ENCODE results near the gene TRAK2. TPM values are rescaled to one million over a fixed set of nuclear protein-coding genes. Genes with fewer than 3 reads are reported as not detected.

Gene TRAK2
- total and polyA plus RNA-seq, 2 experiments from 2014 or later = 6.7 to 17.0 TPM

DNA sequence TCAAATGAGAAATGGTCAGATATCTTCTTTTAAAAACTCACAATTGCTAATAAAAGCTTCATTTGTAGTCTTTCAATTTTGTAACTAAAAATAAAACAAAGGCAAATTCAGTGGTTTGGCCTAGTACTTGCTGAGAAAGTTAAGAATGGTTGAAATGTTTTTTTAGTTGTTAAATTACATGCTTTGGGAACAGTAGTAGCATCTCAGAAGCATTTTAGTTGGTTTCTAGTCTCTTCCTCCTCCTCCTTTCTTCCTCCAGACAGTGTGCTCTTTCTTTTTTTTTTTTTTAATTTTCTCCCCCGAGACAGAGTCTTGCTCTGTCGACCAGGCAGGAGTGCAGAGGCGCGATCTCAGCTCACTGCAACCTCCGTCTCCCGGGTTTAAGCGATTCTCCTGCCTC, 9.8 kb downstream of the TRAK2 start:
- H3K4me3 Mint-ChIP-seq = no peak overlapping the region
- no peak overlapping the region for H3K27ac Mint-ChIP-seq
- Histone ChIP-seq H4K20me1 (replicated peaks; ENCODE audit: insufficient read depth) (peaks cover 6% of the 10 kb centered on the region), H3K79me2 (replicated peaks; ENCODE audit: insufficient read depth) (peaks cover 21% of the 10 kb centered on the region), H3K4me2 (no peak overlapping the region), H3K27ac (ENCODE audit: low read depth) (no peak overlapping the region), H3F3A (replicated peaks; ENCODE audit: low read depth) (no peaks in the 10 kb centered on the region), H3K27me3 (ENCODE audit: insufficient read depth) (no peaks in the 10 kb centered on the region), H2AFZ (no peak overlapping the region), H3K36me3 (ENCODE audit: insufficient read depth) (no peaks in the 10 kb centered on the region), H3K4me1 (ENCODE audit: insufficient read depth) (no peaks in the 10 kb centered on the region), H3K9me2 (ENCODE audit: insufficient read depth) (no peaks in the 10 kb centered on the region), H3K4me3 (no peak overlapping the region)
- ATAC-seq (no peak), DNase-seq (ENCODE audit: low spot score) (no peak)
- H3K27me3 Mint-ChIP-seq (ENCODE audit: insufficient read depth, low read depth, poor library complexity) = no peaks in the 10 kb centered on the region
- H3K36me3 Mint-ChIP-seq (ENCODE audit: low read depth) = no peaks in the 10 kb centered on the region; the same call in 2 of the 3 replicates
- peaks cover 10% of the 10 kb centered on the region for H3K4me1 Mint-ChIP-seq
- no peaks in the 10 kb centered on the region for H3K9me3 Mint-ChIP-seq
- TF ChIP-seq ZNF114 (CRISPR knock-in tag; IDR thresholded peaks at IDR 0.05) = no peak
- no peak for TF ChIP-seq CREB1 (CRISPR knock-in tag; IDR thresholded peaks at IDR 0.05; ENCODE audit: low read depth)
- no peak for TF ChIP-seq EZH2 (IDR thresholded peaks at IDR 0.05; ENCODE audit: low read depth, unreplicated experiment)
- TF ChIP-seq, protein P1, sequence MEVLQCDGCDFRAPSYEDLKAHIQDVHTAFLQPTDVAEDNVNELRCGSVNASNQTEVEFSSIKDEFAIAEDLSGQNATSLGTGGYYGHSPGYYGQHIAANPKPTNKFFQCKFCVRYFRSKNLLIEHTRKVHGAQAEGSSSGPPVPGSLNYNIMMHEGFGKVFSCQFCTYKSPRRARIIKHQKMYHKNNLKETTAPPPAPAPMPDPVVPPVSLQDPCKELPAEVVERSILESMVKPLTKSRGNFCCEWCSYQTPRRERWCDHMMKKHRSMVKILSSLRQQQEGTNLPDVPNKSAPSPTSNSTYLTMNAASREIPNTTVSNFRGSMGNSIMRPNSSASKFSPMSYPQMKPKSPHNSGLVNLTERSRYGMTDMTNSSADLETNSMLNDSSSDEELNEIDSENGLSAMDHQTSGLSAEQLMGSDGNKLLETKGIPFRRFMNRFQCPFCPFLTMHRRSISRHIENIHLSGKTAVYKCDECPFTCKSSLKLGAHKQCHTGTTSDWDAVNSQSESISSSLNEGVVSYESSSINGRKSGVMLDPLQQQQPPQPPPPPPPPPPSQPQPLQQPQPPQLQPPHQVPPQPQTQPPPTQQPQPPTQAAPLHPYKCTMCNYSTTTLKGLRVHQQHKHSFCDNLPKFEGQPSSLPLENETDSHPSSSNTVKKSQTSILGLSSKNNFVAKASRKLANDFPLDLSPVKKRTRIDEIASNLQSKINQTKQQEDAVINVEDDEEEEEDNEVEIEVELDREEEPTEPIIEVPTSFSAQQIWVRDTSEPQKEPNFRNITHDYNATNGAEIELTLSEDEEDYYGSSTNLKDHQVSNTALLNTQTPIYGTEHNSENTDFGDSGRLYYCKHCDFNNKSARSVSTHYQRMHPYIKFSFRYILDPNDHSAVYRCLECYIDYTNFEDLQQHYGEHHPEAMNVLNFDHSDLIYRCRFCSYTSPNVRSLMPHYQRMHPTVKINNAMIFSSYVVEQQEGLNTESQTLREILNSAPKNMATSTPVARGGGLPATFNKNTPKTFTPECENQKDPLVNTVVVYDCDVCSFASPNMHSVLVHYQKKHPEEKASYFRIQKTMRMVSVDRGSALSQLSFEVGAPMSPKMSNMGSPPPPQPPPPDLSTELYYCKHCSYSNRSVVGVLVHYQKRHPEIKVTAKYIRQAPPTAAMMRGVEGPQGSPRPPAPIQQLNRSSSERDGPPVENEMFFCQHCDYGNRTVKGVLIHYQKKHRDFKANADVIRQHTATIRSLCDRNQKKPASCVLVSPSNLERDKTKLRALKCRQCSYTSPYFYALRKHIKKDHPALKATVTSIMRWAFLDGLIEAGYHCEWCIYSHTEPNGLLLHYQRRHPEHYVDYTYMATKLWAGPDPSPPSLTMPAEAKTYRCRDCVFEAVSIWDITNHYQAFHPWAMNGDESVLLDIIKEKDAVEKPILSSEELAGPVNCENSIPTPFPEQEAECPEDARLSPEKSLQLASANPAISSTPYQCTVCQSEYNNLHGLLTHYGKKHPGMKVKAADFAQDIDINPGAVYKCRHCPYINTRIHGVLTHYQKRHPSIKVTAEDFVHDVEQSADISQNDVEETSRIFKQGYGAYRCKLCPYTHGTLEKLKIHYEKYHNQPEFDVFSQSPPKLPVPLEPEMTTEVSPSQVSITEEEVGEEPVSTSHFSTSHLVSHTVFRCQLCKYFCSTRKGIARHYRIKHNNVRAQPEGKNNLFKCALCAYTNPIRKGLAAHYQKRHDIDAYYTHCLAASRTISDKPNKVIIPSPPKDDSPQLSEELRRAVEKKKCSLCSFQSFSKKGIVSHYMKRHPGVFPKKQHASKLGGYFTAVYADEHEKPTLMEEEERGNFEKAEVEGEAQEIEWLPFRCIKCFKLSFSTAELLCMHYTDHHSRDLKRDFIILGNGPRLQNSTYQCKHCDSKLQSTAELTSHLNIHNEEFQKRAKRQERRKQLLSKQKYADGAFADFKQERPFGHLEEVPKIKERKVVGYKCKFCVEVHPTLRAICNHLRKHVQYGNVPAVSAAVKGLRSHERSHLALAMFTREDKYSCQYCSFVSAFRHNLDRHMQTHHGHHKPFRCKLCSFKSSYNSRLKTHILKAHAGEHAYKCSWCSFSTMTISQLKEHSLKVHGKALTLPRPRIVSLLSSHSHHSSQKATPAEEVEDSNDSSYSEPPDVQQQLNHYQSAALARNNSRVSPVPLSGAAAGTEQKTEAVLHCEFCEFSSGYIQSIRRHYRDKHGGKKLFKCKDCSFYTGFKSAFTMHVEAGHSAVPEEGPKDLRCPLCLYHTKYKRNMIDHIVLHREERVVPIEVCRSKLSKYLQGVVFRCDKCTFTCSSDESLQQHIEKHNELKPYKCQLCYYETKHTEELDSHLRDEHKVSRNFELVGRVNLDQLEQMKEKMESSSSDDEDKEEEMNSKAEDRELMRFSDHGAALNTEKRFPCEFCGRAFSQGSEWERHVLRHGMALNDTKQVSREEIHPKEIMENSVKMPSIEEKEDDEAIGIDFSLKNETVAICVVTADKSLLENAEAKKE (CRISPR knock-in tag; IDR thresholded peaks at IDR 0.05) = no peak
- no peak for TF ChIP-seq NANOG (IDR thresholded peaks at IDR 0.05; ENCODE audit: borderline replicate concordance)
- TF ChIP-seq, protein P2, sequence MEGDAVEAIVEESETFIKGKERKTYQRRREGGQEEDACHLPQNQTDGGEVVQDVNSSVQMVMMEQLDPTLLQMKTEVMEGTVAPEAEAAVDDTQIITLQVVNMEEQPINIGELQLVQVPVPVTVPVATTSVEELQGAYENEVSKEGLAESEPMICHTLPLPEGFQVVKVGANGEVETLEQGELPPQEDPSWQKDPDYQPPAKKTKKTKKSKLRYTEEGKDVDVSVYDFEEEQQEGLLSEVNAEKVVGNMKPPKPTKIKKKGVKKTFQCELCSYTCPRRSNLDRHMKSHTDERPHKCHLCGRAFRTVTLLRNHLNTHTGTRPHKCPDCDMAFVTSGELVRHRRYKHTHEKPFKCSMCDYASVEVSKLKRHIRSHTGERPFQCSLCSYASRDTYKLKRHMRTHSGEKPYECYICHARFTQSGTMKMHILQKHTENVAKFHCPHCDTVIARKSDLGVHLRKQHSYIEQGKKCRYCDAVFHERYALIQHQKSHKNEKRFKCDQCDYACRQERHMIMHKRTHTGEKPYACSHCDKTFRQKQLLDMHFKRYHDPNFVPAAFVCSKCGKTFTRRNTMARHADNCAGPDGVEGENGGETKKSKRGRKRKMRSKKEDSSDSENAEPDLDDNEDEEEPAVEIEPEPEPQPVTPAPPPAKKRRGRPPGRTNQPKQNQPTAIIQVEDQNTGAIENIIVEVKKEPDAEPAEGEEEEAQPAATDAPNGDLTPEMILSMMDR (conservative IDR thresholded peaks at IDR 0.05; ENCODE audit: low read depth in 2 of 2) = no peak
- no peak for TF ChIP-seq EZH2phosphoT487 (IDR thresholded peaks at IDR 0.05; ENCODE audit: unreplicated experiment)
- TF ChIP-seq JUNB (IDR thresholded peaks at IDR 0.05; ENCODE audit: unreplicated experiment) = no peak
- no peak for TF ChIP-seq POLR2AphosphoS5 (IDR thresholded peaks at IDR 0.05; ENCODE audit: low read depth)
- TF ChIP-seq ETS1 (IDR thresholded peaks at IDR 0.05) = no peak
- TF ChIP-seq, protein P3, sequence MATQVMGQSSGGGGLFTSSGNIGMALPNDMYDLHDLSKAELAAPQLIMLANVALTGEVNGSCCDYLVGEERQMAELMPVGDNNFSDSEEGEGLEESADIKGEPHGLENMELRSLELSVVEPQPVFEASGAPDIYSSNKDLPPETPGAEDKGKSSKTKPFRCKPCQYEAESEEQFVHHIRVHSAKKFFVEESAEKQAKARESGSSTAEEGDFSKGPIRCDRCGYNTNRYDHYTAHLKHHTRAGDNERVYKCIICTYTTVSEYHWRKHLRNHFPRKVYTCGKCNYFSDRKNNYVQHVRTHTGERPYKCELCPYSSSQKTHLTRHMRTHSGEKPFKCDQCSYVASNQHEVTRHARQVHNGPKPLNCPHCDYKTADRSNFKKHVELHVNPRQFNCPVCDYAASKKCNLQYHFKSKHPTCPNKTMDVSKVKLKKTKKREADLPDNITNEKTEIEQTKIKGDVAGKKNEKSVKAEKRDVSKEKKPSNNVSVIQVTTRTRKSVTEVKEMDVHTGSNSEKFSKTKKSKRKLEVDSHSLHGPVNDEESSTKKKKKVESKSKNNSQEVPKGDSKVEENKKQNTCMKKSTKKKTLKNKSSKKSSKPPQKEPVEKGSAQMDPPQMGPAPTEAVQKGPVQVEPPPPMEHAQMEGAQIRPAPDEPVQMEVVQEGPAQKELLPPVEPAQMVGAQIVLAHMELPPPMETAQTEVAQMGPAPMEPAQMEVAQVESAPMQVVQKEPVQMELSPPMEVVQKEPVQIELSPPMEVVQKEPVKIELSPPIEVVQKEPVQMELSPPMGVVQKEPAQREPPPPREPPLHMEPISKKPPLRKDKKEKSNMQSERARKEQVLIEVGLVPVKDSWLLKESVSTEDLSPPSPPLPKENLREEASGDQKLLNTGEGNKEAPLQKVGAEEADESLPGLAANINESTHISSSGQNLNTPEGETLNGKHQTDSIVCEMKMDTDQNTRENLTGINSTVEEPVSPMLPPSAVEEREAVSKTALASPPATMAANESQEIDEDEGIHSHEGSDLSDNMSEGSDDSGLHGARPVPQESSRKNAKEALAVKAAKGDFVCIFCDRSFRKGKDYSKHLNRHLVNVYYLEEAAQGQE (IDR thresholded peaks at IDR 0.05; ENCODE audit: unreplicated experiment) = no peak
- no peak for TF ChIP-seq ZNF331 (CRISPR knock-in tag; IDR thresholded peaks at IDR 0.05; ENCODE audit: low read depth)

All from GM23338 (cell line).